ENCODE measurements around the gene RCBTB1. TPM values are rescaled to one million over a fixed set of nuclear protein-coding genes. Genes with fewer than 3 reads are reported as not detected.
A peak's percentile ranks its signal among the peaks of the same experiment; 100 is the strongest.
"Not testable (repeated sequence)": the region's sequence is repeated elsewhere in the genome, so short reads cannot be mapped to it uniquely, and the experiment has no call there.

The RCBTB1 gene
- total RNA-seq, 4 donors from 2014 or later, result 4.4 to 12.8 (median 6.5) TPM

DNA sequence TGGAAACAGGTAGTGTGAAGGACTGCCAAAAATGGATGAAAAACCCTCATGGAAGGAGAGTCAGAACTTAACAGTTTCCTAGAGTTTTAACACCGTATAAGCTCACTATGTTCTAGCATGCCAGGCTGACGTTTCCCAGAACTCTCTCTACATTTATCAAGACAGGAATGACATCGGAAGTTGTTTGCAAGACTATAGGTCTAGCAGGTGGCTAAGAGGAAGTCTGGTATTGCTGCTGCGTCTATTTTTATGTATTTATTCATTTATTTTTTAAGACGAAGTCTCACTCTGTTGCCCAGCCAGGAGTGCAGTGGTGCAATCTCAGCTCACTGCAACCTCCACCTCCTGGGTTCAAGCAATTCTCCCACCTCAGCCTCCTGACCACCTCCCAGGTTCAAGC lies 22.4 kb upstream of the RCBTB1 start:
- WGBS, 2 donors, result 64 to 71% methylated on average over 5 of the region's 5 CpGs
- intact Hi-C loops (cut with DNase I; ENCODE audit: low total_unique reads), result loop anchor here (2.0 to 10.0 kb wide), 2 partner anchors 167 to 303 kb away; no protein-coding TSS in a partner anchor
- no peak overlapping the region for H3K4me3 ChIP-seq (ENCODE audit: low read depth, poor library complexity, severe bottlenecking)
- no peak for DNase-seq (ENCODE audit: low spot score in 2 of 2)
- TF ChIP-seq POLR2A (IDR thresholded peaks at IDR 0.05), result no peak
- TF ChIP-seq, protein P1, sequence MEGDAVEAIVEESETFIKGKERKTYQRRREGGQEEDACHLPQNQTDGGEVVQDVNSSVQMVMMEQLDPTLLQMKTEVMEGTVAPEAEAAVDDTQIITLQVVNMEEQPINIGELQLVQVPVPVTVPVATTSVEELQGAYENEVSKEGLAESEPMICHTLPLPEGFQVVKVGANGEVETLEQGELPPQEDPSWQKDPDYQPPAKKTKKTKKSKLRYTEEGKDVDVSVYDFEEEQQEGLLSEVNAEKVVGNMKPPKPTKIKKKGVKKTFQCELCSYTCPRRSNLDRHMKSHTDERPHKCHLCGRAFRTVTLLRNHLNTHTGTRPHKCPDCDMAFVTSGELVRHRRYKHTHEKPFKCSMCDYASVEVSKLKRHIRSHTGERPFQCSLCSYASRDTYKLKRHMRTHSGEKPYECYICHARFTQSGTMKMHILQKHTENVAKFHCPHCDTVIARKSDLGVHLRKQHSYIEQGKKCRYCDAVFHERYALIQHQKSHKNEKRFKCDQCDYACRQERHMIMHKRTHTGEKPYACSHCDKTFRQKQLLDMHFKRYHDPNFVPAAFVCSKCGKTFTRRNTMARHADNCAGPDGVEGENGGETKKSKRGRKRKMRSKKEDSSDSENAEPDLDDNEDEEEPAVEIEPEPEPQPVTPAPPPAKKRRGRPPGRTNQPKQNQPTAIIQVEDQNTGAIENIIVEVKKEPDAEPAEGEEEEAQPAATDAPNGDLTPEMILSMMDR (IDR thresholded peaks at IDR 0.05), result no peak

- no peak overlapping the region for H3K4me3 ChIP-seq (ENCODE audit: low read depth, poor library complexity, severe bottlenecking)
- intact Hi-C loops (cut with DNase I; ENCODE audit: low total_unique reads), result loop anchor here (10.0 kb wide), 1 partner anchor 302 kb away; no protein-coding TSS in a partner anchor
- WGBS, 2 donors, result 28 to 29% methylated on average over 15 of the region's 15 CpGs
- DNase-seq (ENCODE audit: low spot score in 2 of 2), result peak; percentile 87 to 98
- TF ChIP-seq POLR2A (IDR thresholded peaks at IDR 0.05), result no peak
- TF ChIP-seq, protein P1 (IDR thresholded peaks at IDR 0.05), result peak in 1 of 3 donors; percentile 77
Measured at GRCh38 chr13:49606747-49607648, 21.6 kb upstream of the RCBTB1 start.

GRCh38 chr13:49604570-49604969 lies 19.2 kb upstream of the RCBTB1 start:
- intact Hi-C loops (cut with DNase I; ENCODE audit: low total_unique reads), result loop anchor here (10.0 kb wide), 1 partner anchor 300 kb away; no protein-coding TSS in a partner anchor
- H3K4me3 ChIP-seq (ENCODE audit: low read depth, poor library complexity, severe bottlenecking), result no peak overlapping the region
- WGBS, 2 donors, result 57% methylated on average over 5 of the region's 5 CpGs
- TF ChIP-seq, protein P1 (IDR thresholded peaks at IDR 0.05), result no peak
- TF ChIP-seq POLR2A (IDR thresholded peaks at IDR 0.05), result no peak
- DNase-seq (ENCODE audit: low spot score in 2 of 2), result no peak

DNA sequence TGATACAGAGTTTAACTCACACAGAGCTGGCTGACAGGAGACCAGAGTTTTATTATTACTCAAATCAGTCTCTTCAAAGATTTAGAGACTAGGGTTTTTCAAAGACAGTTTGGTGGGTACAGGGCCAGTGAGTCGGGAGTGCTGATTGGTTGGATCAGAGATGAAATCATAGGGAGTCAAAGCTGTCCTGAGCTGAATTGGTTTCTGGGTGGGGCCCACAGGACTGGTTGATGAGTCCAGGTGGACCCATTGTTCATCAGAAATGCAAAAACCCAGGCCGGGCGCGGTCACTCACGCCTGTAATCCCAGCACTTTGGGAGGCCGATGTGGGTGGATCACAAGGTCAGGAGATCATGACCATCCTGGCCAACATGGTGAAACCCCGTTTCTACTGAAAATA lies 17.3 kb upstream of the RCBTB1 start:
- H3K4me3 ChIP-seq (ENCODE audit: low read depth, poor library complexity, severe bottlenecking); DNase-seq (ENCODE audit: low spot score in 2 of 2): not testable (repeated sequence)
- 89 to 92% methylated on average over 7 of the region's 7 CpGs for WGBS, 2 donors
- intact Hi-C loops (cut with DNase I; ENCODE audit: low total_unique reads), result loop anchor here (10.0 kb wide), 1 partner anchor 298 kb away; no protein-coding TSS in a partner anchor

GRCh38 chr13:49602005-49602404 lies 16.6 kb upstream of the RCBTB1 start:
- no peak for TF ChIP-seq POLR2A (IDR thresholded peaks at IDR 0.05)
- TF ChIP-seq, protein P1 (IDR thresholded peaks at IDR 0.05), result no peak
- WGBS, 2 donors, result 39 to 63% methylated on average over 1 of the region's 1 CpG
- intact Hi-C loops (cut with DNase I; ENCODE audit: low total_unique reads), result loop anchor here (10.0 kb wide), 1 partner anchor 297 kb away; no protein-coding TSS in a partner anchor

DNA sequence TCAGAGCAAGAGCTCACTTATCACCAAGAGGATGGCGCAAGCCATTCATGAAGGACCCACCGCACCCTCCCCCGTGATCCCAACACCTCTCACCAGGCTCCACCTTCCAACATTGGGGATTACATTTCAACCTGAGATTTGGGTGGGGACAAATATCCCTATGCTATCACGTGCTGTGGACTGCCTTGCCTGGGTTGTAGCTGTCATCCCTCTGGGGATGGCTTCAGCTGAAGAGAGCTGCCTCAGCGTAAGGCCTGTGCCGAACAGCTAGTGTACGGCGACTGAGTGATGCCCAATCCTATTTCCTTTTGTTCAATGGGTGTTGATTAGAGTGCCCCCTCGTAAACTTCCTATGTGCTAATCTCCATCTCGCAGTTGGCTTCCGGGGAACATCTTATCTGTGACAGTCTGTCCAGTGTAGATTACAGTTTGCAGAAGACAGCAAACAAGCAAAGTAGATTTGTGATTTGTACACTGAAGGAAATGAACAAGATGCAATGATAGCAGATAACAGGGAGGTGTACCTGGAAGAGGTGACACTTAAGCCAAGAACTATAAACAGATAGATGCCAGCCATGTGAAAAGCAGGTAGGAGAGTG lies 11.8 kb upstream of the RCBTB1 start:
- intact Hi-C loops (cut with DNase I; ENCODE audit: low total_unique reads), result no loop called here
- no peak for DNase-seq (ENCODE audit: low spot score in 2 of 2)
- WGBS, 2 donors, result 86 to 89% methylated on average over 11 of the region's 11 CpGs
- H3K4me3 ChIP-seq (ENCODE audit: low read depth, poor library complexity, severe bottlenecking), result no peak overlapping the region
- TF ChIP-seq POLR2A (IDR thresholded peaks at IDR 0.05), result no peak
- TF ChIP-seq, protein P1 (IDR thresholded peaks at IDR 0.05), result no peak

More at GRCh38 chr13:49602005-49602404, 16.6 kb upstream of the RCBTB1 start:
- no peak for DNase-seq (ENCODE audit: low spot score in 2 of 2)
- no peak overlapping the region for H3K4me3 ChIP-seq (ENCODE audit: low read depth, poor library complexity, severe bottlenecking)

Measured in lower leg skin (tissue), 4 donors.